Glutamatergic neuron (in vitro differentiated cells): Measurements from ENCODE around the gene FAM20C. TPM values are rescaled to one million over a fixed set of nuclear protein-coding genes. Genes with fewer than 3 reads are reported as not detected.

ENCODE experiments used
- DNase-seq: peaks from one replicate; pipeline ENCODE4 v3.0.0; 2022
- H3K27ac Mint-ChIP-seq: one replicate; pipeline ENCODE4 v1.8.0; 2020; ENCODE audit warnings: mild to moderate bottlenecking, mixed read lengths, inconsistent platforms; ENCODE audit not compliant: unreplicated experiment
- H3K27me3 Mint-ChIP-seq: one replicate; pipeline ENCODE4 v1.8.0; 2020; ENCODE audit warnings: mild to moderate bottlenecking, moderate library complexity, mixed read lengths, inconsistent platforms; ENCODE audit not compliant: unreplicated experiment
- H3K36me3 Mint-ChIP-seq: one replicate; pipeline ENCODE4 v1.8.0; 2020; ENCODE audit warnings: mild to moderate bottlenecking, mixed read lengths, inconsistent platforms; ENCODE audit not compliant: unreplicated experiment
- H3K4me1 Mint-ChIP-seq: one replicate; pipeline ENCODE4 v1.8.0; 2020; ENCODE audit warnings: mild to moderate bottlenecking, low read depth, mixed read lengths, inconsistent platforms; ENCODE audit not compliant: unreplicated experiment
- H3K4me3 Mint-ChIP-seq: one replicate; pipeline ENCODE4 v1.8.0; 2020; ENCODE audit warnings: mild to moderate bottlenecking, mixed read lengths, inconsistent platforms; ENCODE audit not compliant: unreplicated experiment
- H3K9me3 Mint-ChIP-seq: one replicate; pipeline ENCODE4 v1.8.0; 2020; ENCODE audit warnings: mild to moderate bottlenecking, moderate library complexity, mixed read lengths, inconsistent platforms; ENCODE audit not compliant: unreplicated experiment
- CTCF ChIP-seq: fragments of 200-600 bp; sonication (generic); IDR thresholded peaks from one replicate; pipeline ENCODE4 v1.5.0; 2021; ENCODE audit not compliant: partially characterized antibody, unreplicated experiment
- total RNA-seq: library from RNA; stranded (reverse); fragmentation: NEBNext Ultra II Directional; extraction: Animal tissue kit (Norgen Biotek cat#: 25700); gene quantifications from one replicate; pipeline ENCODE4 v1.2.1, GENCODE V29; 2021; ENCODE audit not compliant: unreplicated experiment

Gene FAM20C
- total RNA-seq, 1 donor from 2014 or later, result 199 TPM

- Mint-ChIP-seq H3K27ac (peak overlapping the region; percentile 43), H3K36me3 (peaks cover 14% of the 10 kb centered on the region), H3K4me1 (peaks cover 25% of the 10 kb centered on the region), H3K9me3 (peaks cover 32% of the 10 kb centered on the region), H3K4me3 (peak overlapping the region; percentile 96), H3K27me3 (peaks cover 18% of the 10 kb centered on the region)
- no peak for TF ChIP-seq CTCF
- no peak for DNase-seq
Observed at GRCh38 chr7:197413-198335, 5.3 kb downstream of the FAM20C start.

GRCh38 chr7:199483-200249, 7.3 kb downstream of the FAM20C start:
- peaks cover 25% of the 10 kb centered on the region for H3K4me1 Mint-ChIP-seq
- peaks cover 20% of the 10 kb centered on the region for H3K36me3 Mint-ChIP-seq
- peaks cover 35% of the 10 kb centered on the region for H3K9me3 Mint-ChIP-seq
- H3K27ac Mint-ChIP-seq, result no peak overlapping the region
- peaks cover 14% of the 10 kb centered on the region for H3K27me3 Mint-ChIP-seq
- TF ChIP-seq CTCF, result no peak
- DNase-seq, result no peak
- peak overlapping the region; percentile 25 for H3K4me3 Mint-ChIP-seq

- peaks cover 20% of the 10 kb centered on the region for H3K36me3 Mint-ChIP-seq
- TF ChIP-seq CTCF, result no peak
- H3K4me1 Mint-ChIP-seq, result peaks cover 25% of the 10 kb centered on the region
- H3K27ac Mint-ChIP-seq, result no peak overlapping the region
- peaks cover 29% of the 10 kb centered on the region for H3K9me3 Mint-ChIP-seq
- no peak overlapping the region for H3K4me3 Mint-ChIP-seq
- no peak for DNase-seq
- peaks cover 14% of the 10 kb centered on the region for H3K27me3 Mint-ChIP-seq
Observed at GRCh38 chr7:200290-200689, 7.9 kb downstream of the FAM20C start.

GRCh38 chr7:200704-201103, 8.3 kb downstream of the FAM20C start:
- peaks cover 20% of the 10 kb centered on the region for H3K36me3 Mint-ChIP-seq
- no peak for TF ChIP-seq CTCF
- H3K27ac Mint-ChIP-seq, result no peak overlapping the region
- no peak for DNase-seq
- peaks cover 27% of the 10 kb centered on the region for H3K9me3 Mint-ChIP-seq
- peaks cover 11% of the 10 kb centered on the region for H3K27me3 Mint-ChIP-seq
- H3K4me3 Mint-ChIP-seq, result no peak overlapping the region
- peaks cover 21% of the 10 kb centered on the region for H3K4me1 Mint-ChIP-seq
